ENCODE results near the gene CHTOP.

The CHTOP gene

DNA sequence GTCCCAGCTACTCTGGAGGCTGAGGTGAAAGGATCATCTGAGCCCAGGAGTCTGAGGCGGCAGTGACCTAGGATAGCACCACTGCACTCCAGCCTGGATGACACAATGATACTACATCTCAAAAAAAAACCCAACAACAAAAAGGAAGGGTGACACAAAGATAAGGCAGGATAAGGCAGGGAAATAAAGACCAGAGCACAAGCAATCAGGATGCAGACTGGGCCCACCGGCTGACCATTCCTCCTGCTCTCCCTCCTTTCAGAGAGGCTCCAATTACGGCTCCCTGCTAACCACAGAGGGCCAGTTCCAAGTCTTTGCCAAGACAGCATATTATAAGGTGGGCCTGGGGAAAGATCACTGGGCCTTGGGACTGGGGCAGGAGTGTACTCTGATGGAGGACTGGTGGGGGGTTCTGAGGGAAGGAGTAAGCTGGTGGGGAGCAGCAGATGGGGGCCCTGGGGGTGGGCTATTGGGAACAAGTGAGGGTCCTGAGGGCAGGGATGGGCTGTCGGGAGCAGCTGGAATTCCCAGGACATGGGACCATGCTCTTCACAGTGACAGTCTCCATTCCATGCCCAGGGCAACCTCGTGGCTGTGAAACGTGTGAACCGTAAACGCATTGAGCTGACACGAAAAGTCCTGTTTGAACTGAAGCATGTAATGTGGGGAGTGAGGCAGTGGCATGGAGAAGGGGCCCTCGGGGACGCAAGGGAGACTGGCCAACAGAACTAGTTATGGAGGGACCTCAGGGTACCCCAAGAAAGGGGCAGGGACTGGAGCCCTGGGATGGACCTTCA lies 51.9 kb downstream of the CHTOP start:
- DNase-seq (ENCODE audit: low spot score) = no peak

DNA sequence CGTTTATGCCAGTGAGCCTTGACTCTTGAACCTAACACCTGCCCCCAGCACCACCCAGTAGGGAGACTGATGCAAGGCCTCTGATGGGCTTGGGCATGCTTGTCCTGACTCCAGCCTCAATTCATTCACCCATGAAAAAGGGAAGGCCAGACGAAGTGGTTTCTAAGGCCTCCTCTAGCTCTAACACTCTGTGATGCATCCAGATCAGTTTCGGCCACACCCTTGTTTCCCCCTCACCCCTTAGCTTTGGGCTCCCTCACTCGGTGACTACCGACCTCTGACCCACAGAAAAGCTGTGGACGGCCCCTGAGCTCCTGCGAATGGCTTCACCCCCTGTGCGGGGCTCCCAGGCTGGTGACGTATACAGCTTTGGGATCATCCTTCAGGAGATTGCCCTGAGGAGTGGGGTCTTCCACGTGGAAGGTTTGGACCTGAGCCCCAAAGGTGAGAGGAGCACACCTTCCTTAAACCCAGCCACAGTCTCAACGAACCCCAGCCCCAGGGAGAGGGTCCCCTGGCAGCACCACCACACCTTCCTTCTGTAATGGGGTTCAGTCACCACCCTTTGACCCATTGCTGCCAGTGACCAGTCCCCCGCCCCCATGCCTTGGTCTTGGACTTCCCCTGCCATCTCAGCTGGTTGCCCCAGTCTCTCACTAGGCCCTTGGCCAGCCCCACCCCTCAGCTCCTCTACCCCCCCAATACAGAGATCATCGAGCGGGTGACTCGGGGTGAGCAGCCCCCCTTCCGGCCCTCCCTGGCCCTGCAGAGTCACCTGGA lies 53.7 kb downstream of the CHTOP start:
- no peak for DNase-seq (ENCODE audit: low spot score)

- no peak for DNase-seq (ENCODE audit: low spot score)
Measured at GRCh38 chr1:153688276-153688675, 54.4 kb downstream of the CHTOP start.

DNA sequence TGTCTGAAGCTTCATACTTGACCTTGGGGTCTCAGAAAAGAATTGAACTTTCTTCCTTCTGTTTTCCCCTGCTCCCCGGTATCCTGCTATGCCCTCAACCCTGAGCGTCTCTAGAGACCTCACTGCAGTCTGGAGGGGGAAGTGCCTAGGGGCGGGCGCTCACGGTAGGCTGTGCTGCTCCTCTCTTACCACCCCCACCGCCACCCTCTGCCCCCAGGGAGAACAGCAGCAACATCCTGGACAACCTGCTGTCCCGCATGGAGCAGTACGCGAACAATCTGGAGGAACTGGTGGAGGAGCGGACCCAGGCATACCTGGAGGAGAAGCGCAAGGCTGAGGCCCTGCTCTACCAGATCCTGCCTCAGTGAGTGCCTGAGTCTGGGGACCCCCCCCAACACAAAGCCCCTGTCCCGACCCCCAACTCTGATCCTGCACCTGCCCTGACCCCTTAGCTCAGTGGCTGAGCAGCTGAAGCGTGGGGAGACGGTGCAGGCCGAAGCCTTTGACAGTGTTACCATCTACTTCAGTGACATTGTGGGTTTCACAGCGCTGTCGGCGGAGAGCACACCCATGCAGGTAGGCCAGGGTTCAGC lies 55.0 kb downstream of the CHTOP start:
- DNase-seq (ENCODE audit: low spot score) = no peak

DNA sequence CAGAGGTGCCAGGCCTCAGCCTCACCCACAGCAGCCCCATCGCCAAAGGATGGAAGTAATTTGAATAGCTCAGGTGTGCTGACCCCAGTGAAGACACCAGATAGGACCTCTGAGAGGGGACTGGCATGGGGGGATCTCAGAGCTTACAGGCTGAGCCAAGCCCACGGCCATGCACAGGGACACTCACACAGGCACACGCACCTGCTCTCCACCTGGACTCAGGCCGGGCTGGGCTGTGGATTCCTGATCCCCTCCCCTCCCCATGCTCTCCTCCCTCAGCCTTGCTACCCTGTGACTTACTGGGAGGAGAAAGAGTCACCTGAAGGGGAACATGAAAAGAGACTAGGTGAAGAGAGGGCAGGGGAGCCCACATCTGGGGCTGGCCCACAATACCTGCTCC lies 59.6 kb downstream of the CHTOP start:
- DNase-seq (ENCODE audit: low spot score) = no peak
